Progenitor cell of endocrine pancreas (in vitro differentiated cells): ENCODE measurements around the gene SLC7A11. TPM values are rescaled to one million over a fixed set of nuclear protein-coding genes. Genes with fewer than 3 reads are reported as not detected.

Source experiments
- DNase-seq: peaks from one replicate; pipeline ENCODE4 v3.0.0; 2021; ENCODE audit warnings: low spot score; ENCODE audit not compliant: unreplicated experiment
- H3K27ac Mint-ChIP-seq: 2 replicates; pipeline ENCODE4 v1.8.0; 2021; ENCODE audit warnings: mild to moderate bottlenecking, moderate library complexity, mixed read lengths
- H3K27me3 Mint-ChIP-seq: 2 replicates; pipeline ENCODE4 v1.8.0; 2021; ENCODE audit warnings: mixed read lengths
- H3K36me3 Mint-ChIP-seq: 2 replicates; pipeline ENCODE4 v1.8.0; 2022; ENCODE audit warnings: mixed read lengths; ENCODE audit not compliant: insufficient read depth
- H3K4me1 Mint-ChIP-seq: 2 replicates; pipeline ENCODE4 v1.8.0; 2021; ENCODE audit warnings: low read depth, mixed read lengths
- H3K4me3 Mint-ChIP-seq: 2 replicates; pipeline ENCODE4 v1.8.0; 2021; ENCODE audit warnings: low read depth, mild to moderate bottlenecking, moderate library complexity, mixed read lengths
- H3K9me3 Mint-ChIP-seq: 2 replicates; pipeline ENCODE4 v1.8.0; 2021; ENCODE audit warnings: low read depth, mixed read lengths
- total RNA-seq: library from RNA; stranded (reverse); gene quantifications from 2 replicates; pipeline ENCODE4 v1.2.1, GENCODE V29; 2021
- TF ChIP-seq, protein P1 (sequence below): fragments of 200-600 bp; sonication (generic); IDR thresholded peaks from one replicate; pipeline ENCODE4 v1.5.0; 2021; ENCODE audit warnings: antibody characterized with exemption, mild to moderate bottlenecking; ENCODE audit not compliant: unreplicated experiment

Gene SLC7A11
- total RNA-seq, 1 donor from 2014 or later, result 8.2 TPM

GRCh38 chr4:138275963-138276621 lies 33.9 kb upstream of the SLC7A11 start:
- Mint-ChIP-seq H3K27me3 (no peaks in the 10 kb centered on the region), H3K36me3 (no peaks in the 10 kb centered on the region), H3K9me3 (no peaks in the 10 kb centered on the region), H3K4me3 (no peak overlapping the region), H3K4me1 (no peaks in the 10 kb centered on the region), H3K27ac (no peak overlapping the region)
- TF ChIP-seq, protein P1, sequence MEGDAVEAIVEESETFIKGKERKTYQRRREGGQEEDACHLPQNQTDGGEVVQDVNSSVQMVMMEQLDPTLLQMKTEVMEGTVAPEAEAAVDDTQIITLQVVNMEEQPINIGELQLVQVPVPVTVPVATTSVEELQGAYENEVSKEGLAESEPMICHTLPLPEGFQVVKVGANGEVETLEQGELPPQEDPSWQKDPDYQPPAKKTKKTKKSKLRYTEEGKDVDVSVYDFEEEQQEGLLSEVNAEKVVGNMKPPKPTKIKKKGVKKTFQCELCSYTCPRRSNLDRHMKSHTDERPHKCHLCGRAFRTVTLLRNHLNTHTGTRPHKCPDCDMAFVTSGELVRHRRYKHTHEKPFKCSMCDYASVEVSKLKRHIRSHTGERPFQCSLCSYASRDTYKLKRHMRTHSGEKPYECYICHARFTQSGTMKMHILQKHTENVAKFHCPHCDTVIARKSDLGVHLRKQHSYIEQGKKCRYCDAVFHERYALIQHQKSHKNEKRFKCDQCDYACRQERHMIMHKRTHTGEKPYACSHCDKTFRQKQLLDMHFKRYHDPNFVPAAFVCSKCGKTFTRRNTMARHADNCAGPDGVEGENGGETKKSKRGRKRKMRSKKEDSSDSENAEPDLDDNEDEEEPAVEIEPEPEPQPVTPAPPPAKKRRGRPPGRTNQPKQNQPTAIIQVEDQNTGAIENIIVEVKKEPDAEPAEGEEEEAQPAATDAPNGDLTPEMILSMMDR, result no peak
- no peak for DNase-seq

DNA sequence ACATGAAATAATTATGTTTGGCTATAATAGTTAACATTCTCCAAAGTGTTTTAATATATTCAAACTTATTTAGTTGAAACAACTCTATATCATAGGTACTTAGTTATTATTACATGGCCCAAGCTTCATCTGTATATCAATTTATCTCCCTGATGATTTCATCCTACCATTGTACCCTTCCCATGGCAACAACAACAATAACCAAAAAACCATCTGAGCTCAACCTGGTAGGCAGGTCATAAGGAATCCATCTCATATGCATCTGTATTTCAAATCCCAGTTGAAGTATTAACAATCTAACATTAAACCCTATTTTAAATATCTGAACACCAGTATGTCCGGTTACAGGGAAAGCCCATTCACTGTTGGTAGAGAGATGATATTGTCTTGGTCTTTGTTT lies 33.1 kb upstream of the SLC7A11 start:
- no peak overlapping the region for H3K27ac Mint-ChIP-seq
- no peaks in the 10 kb centered on the region for H3K36me3 Mint-ChIP-seq
- no peaks in the 10 kb centered on the region for H3K4me1 Mint-ChIP-seq
- H3K27me3 Mint-ChIP-seq, result no peaks in the 10 kb centered on the region
- H3K9me3 Mint-ChIP-seq, result no peaks in the 10 kb centered on the region
- no peak overlapping the region for H3K4me3 Mint-ChIP-seq
- TF ChIP-seq, protein P1, result no peak
- DNase-seq, result no peak

GRCh38 chr4:138269175-138269574 lies 27.0 kb upstream of the SLC7A11 start:
- Mint-ChIP-seq H3K27me3 (no peaks in the 10 kb centered on the region), H3K4me1 (peaks cover 2% of the 10 kb centered on the region), H3K36me3 (no peaks in the 10 kb centered on the region), H3K9me3 (no peaks in the 10 kb centered on the region), H3K27ac (no peak overlapping the region), H3K4me3 (no peak overlapping the region)
- no peak for DNase-seq
- TF ChIP-seq, protein P1, result no peak

- peaks cover 4% of the 10 kb centered on the region for H3K4me1 Mint-ChIP-seq
- no peak for DNase-seq
- TF ChIP-seq, protein P1, result no peak
- H3K27me3 Mint-ChIP-seq, result no peaks in the 10 kb centered on the region
- H3K9me3 Mint-ChIP-seq, result no peaks in the 10 kb centered on the region
- no peak overlapping the region for H3K27ac Mint-ChIP-seq
- no peak overlapping the region for H3K4me3 Mint-ChIP-seq
- H3K36me3 Mint-ChIP-seq, result no peaks in the 10 kb centered on the region
Observed at GRCh38 chr4:138267835-138268234, 25.7 kb upstream of the SLC7A11 start.

- H3K9me3 Mint-ChIP-seq, result no peaks in the 10 kb centered on the region
- no peak overlapping the region for H3K27ac Mint-ChIP-seq
- H3K27me3 Mint-ChIP-seq, result no peaks in the 10 kb centered on the region
- DNase-seq, result no peak
- no peak overlapping the region for H3K4me3 Mint-ChIP-seq
- peaks cover 8% of the 10 kb centered on the region for H3K4me1 Mint-ChIP-seq
- no peaks in the 10 kb centered on the region for H3K36me3 Mint-ChIP-seq
- TF ChIP-seq, protein P1, result no peak
Observed at GRCh38 chr4:138266948-138267347, 24.8 kb upstream of the SLC7A11 start.
